SK-N-SH treated with all-trans-retinoic acid at 6 μM for 48 hours (cell line): ENCODE data around the gene EP400.

Experiments used
- ATAC-seq: fragments of 200-7000 bp; cut with Tn5 transposase; 3 replicates; pipeline ENCODE4 v1.9.1; 2020; ENCODE audit warnings: mild to moderate bottlenecking, moderate library complexity
- ARNTL ChIP-seq: fragments of 450-650 bp; formaldehyde crosslinking; IDR thresholded peaks from 2 replicates; pipeline ENCODE4 v1.5.0; 2020; ENCODE audit warnings: low read depth, mild to moderate bottlenecking, moderate library complexity, borderline replicate concordance
- BACH2 ChIP-seq: fragments of 250-450 bp; sonication (Bioruptor Pico); IDR thresholded peaks from 2 replicates; pipeline ENCODE4 v1.9.0; 2021; ENCODE audit warnings: mild to moderate bottlenecking, borderline replicate concordance
- CREB5 ChIP-seq: fragments of 250-450 bp; sonication (Bioruptor Pico); IDR thresholded peaks from 2 replicates; pipeline ENCODE4 v1.5.1; 2020; ENCODE audit warnings: low read depth, mild to moderate bottlenecking, moderate library complexity
- CSRNP3 ChIP-seq: fragments of 250-450 bp; sonication (Bioruptor Pico); IDR thresholded peaks from 2 replicates; pipeline ENCODE4 v1.5.1; 2021; ENCODE audit warnings: mild to moderate bottlenecking, moderate library complexity
- ESRRG ChIP-seq: fragments of 250-450 bp; sonication (Bioruptor Pico); IDR thresholded peaks from 2 replicates; pipeline ENCODE4 v1.6.1; 2021; ENCODE audit warnings: mild to moderate bottlenecking
- GLIS3 ChIP-seq: fragments of 250-450 bp; sonication (Bioruptor Pico); IDR thresholded peaks from 2 replicates; pipeline ENCODE4 v1.5.0; 2020; ENCODE audit warnings: mild to moderate bottlenecking, moderate library complexity
- OSR1 ChIP-seq: fragments of 250-450 bp; sonication (Bioruptor Pico); IDR thresholded peaks from 2 replicates; pipeline ENCODE4 v1.8.0; 2022; ENCODE audit warnings: moderate library complexity, mild to moderate bottlenecking, inconsistent platforms
- POU6F1 ChIP-seq: fragments of 250-450 bp; sonication (Bioruptor Pico); IDR thresholded peaks from 2 replicates; pipeline ENCODE4 v1.8.0; 2021; ENCODE audit warnings: low read depth, mild to moderate bottlenecking, moderate library complexity, borderline replicate concordance
- PPARA ChIP-seq: fragments of 250-450 bp; sonication (Bioruptor Pico); IDR thresholded peaks from 2 replicates; pipeline ENCODE4 v1.5.0; 2020; ENCODE audit warnings: mild to moderate bottlenecking, borderline replicate concordance
- RARB ChIP-seq: fragments of 250-450 bp; sonication (Bioruptor Pico); IDR thresholded peaks from 2 replicates; pipeline ENCODE4 v1.8.0; 2021; ENCODE audit warnings: mild to moderate bottlenecking, moderate library complexity
- SNAI2 ChIP-seq: fragments of 250-450 bp; sonication (Bioruptor Pico); IDR thresholded peaks from 2 replicates; pipeline ENCODE4 v1.5.0; 2020; ENCODE audit warnings: mild to moderate bottlenecking, moderate library complexity
- TCF4 ChIP-seq: fragments of 250-450 bp; sonication (Bioruptor Pico); IDR thresholded peaks from 2 replicates; pipeline ENCODE4 v1.8.0; 2021; ENCODE audit warnings: mild to moderate bottlenecking, moderate library complexity, borderline replicate concordance
- TOX ChIP-seq: fragments of 250-450 bp; sonication (Bioruptor Pico); IDR thresholded peaks from 2 replicates; pipeline ENCODE4 v1.8.0; 2021; ENCODE audit warnings: mild to moderate bottlenecking, moderate library complexity, borderline replicate concordance
- TSHZ2 ChIP-seq: fragments of 250-450 bp; sonication (Bioruptor Pico); IDR thresholded peaks from 2 replicates; pipeline ENCODE4 v1.5.0; 2020; ENCODE audit warnings: mild to moderate bottlenecking, moderate library complexity
- ZC3H10 ChIP-seq: fragments of 250-450 bp; sonication (Bioruptor Pico); IDR thresholded peaks from 2 replicates; pipeline ENCODE4 v1.5.1; 2021; ENCODE audit warnings: mild to moderate bottlenecking, moderate library complexity
- ZFP3 ChIP-seq: fragments of 250-450 bp; sonication (Bioruptor Pico); IDR thresholded peaks from 2 replicates; pipeline ENCODE4 v1.5.0; 2020; ENCODE audit warnings: mild to moderate bottlenecking, moderate library complexity
- ZFP30 ChIP-seq: fragments of 450-650 bp; formaldehyde crosslinking; IDR thresholded peaks from 2 replicates; pipeline ENCODE4 v1.5.0; 2022; ENCODE audit warnings: mild to moderate bottlenecking, moderate library complexity
- ZNF565 ChIP-seq: fragments of 450-650 bp; formaldehyde crosslinking; conservative IDR thresholded peaks from 2 replicates; pipeline ENCODE4 v1.5.0; 2020; ENCODE audit warnings: low read depth, mild to moderate bottlenecking, moderate library complexity
- ZNF70 ChIP-seq: fragments of 450-650 bp; formaldehyde crosslinking; IDR thresholded peaks from 2 replicates; pipeline ENCODE4 v1.5.0; 2020; ENCODE audit warnings: mild to moderate bottlenecking, moderate library complexity
- ZNF8 ChIP-seq: fragments of 450-650 bp; formaldehyde crosslinking; IDR thresholded peaks from 2 replicates; pipeline ENCODE4 v1.5.0; 2020; ENCODE audit warnings: mild to moderate bottlenecking, moderate library complexity

EP400 gene

GRCh38 chr12:132117558-132117875 lies 167.8 kb downstream of the EP400 start:
- TF ChIP-seq BACH2 (CRISPR knock-in tag) (no peak), PPARA (CRISPR knock-in tag) (no peak), ZNF70 (no peak), POU6F1 (CRISPR knock-in tag) (no peak), ZFP3 (CRISPR knock-in tag) (no peak), OSR1 (CRISPR knock-in tag) (no peak), TOX (no peak), CSRNP3 (CRISPR knock-in tag) (no peak), ZC3H10 (no peak), RARB (CRISPR knock-in tag) (no peak), GLIS3 (CRISPR knock-in tag) (no peak), ARNTL (no peak), ZNF8 (CRISPR knock-in tag) (no peak), ZNF565 (no peak), ESRRG (CRISPR knock-in tag) (no peak), TSHZ2 (CRISPR knock-in tag) (no peak), SNAI2 (CRISPR knock-in tag) (no peak)
- ATAC-seq: peak; percentile 78

- TF ChIP-seq RARB (CRISPR knock-in tag) (no peak), ZC3H10 (no peak), ZNF70 (no peak), PPARA (CRISPR knock-in tag) (no peak), ZNF565 (no peak)
- no peak for ATAC-seq
Measured at GRCh38 chr12:132118876-132119275, 169.1 kb downstream of the EP400 start.

- TF ChIP-seq ZNF8 (CRISPR knock-in tag) (no peak), ZNF70 (no peak), TOX (no peak), GLIS3 (CRISPR knock-in tag) (no peak), ARNTL (no peak), ZFP30 (CRISPR knock-in tag) (no peak), TCF4 (CRISPR knock-in tag) (no peak), ZNF565 (no peak), CREB5 (CRISPR knock-in tag) (no peak)
- ATAC-seq: no peak
Measured at GRCh38 chr12:132121283-132121682, 171.5 kb downstream of the EP400 start.

GRCh38 chr12:132123970-132124765 lies 174.4 kb downstream of the EP400 start:
- ATAC-seq: no peak
- TF ChIP-seq ZFP30 (CRISPR knock-in tag): no peak
- TF ChIP-seq ZNF8 (CRISPR knock-in tag): no peak
- TF ChIP-seq RARB (CRISPR knock-in tag): no peak
